Colonic mucosa (tissue), 4 donors: Measurements from ENCODE around the gene MAP3K21. TPM values are rescaled to one million over a fixed set of nuclear protein-coding genes. Genes with fewer than 3 reads are reported as not detected.

Source experiments
- DNase-seq: peaks from one replicate; pipeline ENCODE4 v3.0.0-alpha.2; 2020
- H3K27ac ChIP-seq: fragments of 200-600 bp; one replicate; pipeline ENCODE4 v1.8.0; 2021
- H3K27me3 ChIP-seq: fragments of 200-600 bp; one replicate; pipeline ENCODE4 v1.8.0; 2021
- H3K36me3 ChIP-seq: fragments of 200-600 bp; one replicate; pipeline ENCODE4 v1.8.0; 2021
- H3K4me1 ChIP-seq: fragments of 200-600 bp; one replicate; pipeline ENCODE4 v1.8.0; 2021; ENCODE audit warnings: mild to moderate bottlenecking
- H3K4me3 ChIP-seq: fragments of 200-600 bp; one replicate; pipeline ENCODE4 v1.8.0; 2021
- H3K9ac ChIP-seq, 2 donors: one replicate each; pipeline ENCODE4 v1.7.0; 2013; ENCODE audit warnings: control low read depth in 2 of 2, low read depth in 2 of 2, low read length in 2 of 2
- H3K9me3 ChIP-seq: fragments of 200-600 bp; one replicate; pipeline ENCODE4 v1.8.0; 2021
- CTCF ChIP-seq: fragments of 200-600 bp; IDR thresholded peaks from one replicate; pipeline ENCODE4 v1.8.0; 2022; ENCODE audit warnings: antibody characterized with exemption, mild to moderate bottlenecking
- intact Hi-C: fragments of 100-400 bp; cut with DNase I; formaldehyde crosslinking; loops from one replicate; pipeline ENCODE4 v1.14.1; 2022
- total RNA-seq, 2 donors: library from RNA; stranded (reverse); fragmentation: NEBNext Ultra II Directional in 1 of 2; extraction: Animal tissue kit (Norgen Biotek cat#: 25700) in 1 of 2; gene quantifications; one replicate each; pipeline ENCODE4 v1.2.1, GENCODE V29; 2021
- donor health status: healthy.
- donor health status: DM: no; HTN: no; CAD: no.
- donor health status: DM: no; HTN: no; CAD: no.

The MAP3K21 gene
- total RNA-seq, 2 donors from 2014 or later: 16.4 to 20.5 TPM

- no peak for TF ChIP-seq CTCF
- Histone ChIP-seq H3K27ac (no peak overlapping the region), H3K4me1 (no peaks in the 10 kb centered on the region), H3K27me3 (no peaks in the 10 kb centered on the region), H3K4me3 (no peak overlapping the region), H3K36me3 (no peaks in the 10 kb centered on the region), H3K9ac (no peak overlapping the region), H3K9me3 (no peaks in the 10 kb centered on the region)
- no peak for DNase-seq
- intact Hi-C loops: loop anchor here (5.0 kb wide), 1 partner anchor 676 kb away; no protein-coding TSS in a partner anchor
Observed at GRCh38 chr1:233390842-233391737, 63.6 kb downstream of the MAP3K21 start.

GRCh38 chr1:233393084-233393840, 65.7 kb downstream of the MAP3K21 start:
- DNase-seq: no peak
- intact Hi-C loops: loop anchor here (5.0 kb wide), 1 partner anchor 674 kb away; no protein-coding TSS in a partner anchor
- Histone ChIP-seq H3K36me3 (no peaks in the 10 kb centered on the region), H3K27ac (no peak overlapping the region), H3K4me3 (no peak overlapping the region), H3K9me3 (no peaks in the 10 kb centered on the region), H3K4me1 (no peaks in the 10 kb centered on the region), H3K9ac (no peak overlapping the region), H3K27me3 (no peaks in the 10 kb centered on the region)
- TF ChIP-seq CTCF: no peak

- intact Hi-C loops: loop anchor here (5.0 kb wide), 1 partner anchor 673 kb away; no protein-coding TSS in a partner anchor
- no peaks in the 10 kb centered on the region for H3K4me1 ChIP-seq
- H3K27ac ChIP-seq: no peak overlapping the region
- no peaks in the 10 kb centered on the region for H3K36me3 ChIP-seq
- DNase-seq: no peak
- no peaks in the 10 kb centered on the region for H3K9me3 ChIP-seq
- no peak overlapping the region for H3K4me3 ChIP-seq
- no peak for TF ChIP-seq CTCF
- H3K9ac ChIP-seq: no peak overlapping the region
- no peaks in the 10 kb centered on the region for H3K27me3 ChIP-seq
Observed at GRCh38 chr1:233393926-233394680, 66.6 kb downstream of the MAP3K21 start.

GRCh38 chr1:233394860-233395717, 67.6 kb downstream of the MAP3K21 start:
- H3K27ac ChIP-seq: no peak overlapping the region

More at GRCh38 chr1:233394860-233395717, 67.6 kb downstream of the MAP3K21 start:
- Histone ChIP-seq H3K36me3 (no peaks in the 10 kb centered on the region), H3K9me3 (no peaks in the 10 kb centered on the region), H3K9ac (no peak overlapping the region), H3K27me3 (no peaks in the 10 kb centered on the region), H3K4me3 (no peak overlapping the region), H3K4me1 (no peaks in the 10 kb centered on the region)
- TF ChIP-seq CTCF: peak; percentile 51
- intact Hi-C loops: loop anchor here (5.0 kb wide), 1 partner anchor 672 kb away; no protein-coding TSS in a partner anchor
- peak; percentile 32 for DNase-seq
